Spleen (tissue), 7 donors: ENCODE measurements around the gene ATOH8.

Source experiments
- POLR2AphosphoS5 ChIP-seq, 3 donors: sonication (generic); formaldehyde crosslinking; IDR thresholded peaks; one replicate each; pipeline ENCODE4 v1.5.1; 2017; ENCODE audit warnings: antibody characterized with exemption in 3 of 3
- TF ChIP-seq, protein P1 (sequence below), 11 experiments: fragments of 200-600 bp in 7 of 11; fragments of 450-650 bp in 4 of 11; sonication (generic) in 4 of 11; IDR thresholded peaks in 8 of 11; conservative IDR thresholded peaks in 3 of 11; 1 replicate in 7 of 11; 2 replicates in 4 of 11; pipeline versions ENCODE4 v1.4.0 to v1.8.0; 2016 to 2021; ENCODE audit warnings: antibody characterized with exemption in 11 of 11, inconsistent platforms in 4 of 11, mild to moderate bottlenecking in 1 of 11
- donor health status: DM: no; HTN: no; CAD: no; lungs with moderate emphysema.
- donor health status: DM: no; HTN: no; CAD: no.
- donor health status: DM: no; HTN: no; CAD: no.

DNA sequence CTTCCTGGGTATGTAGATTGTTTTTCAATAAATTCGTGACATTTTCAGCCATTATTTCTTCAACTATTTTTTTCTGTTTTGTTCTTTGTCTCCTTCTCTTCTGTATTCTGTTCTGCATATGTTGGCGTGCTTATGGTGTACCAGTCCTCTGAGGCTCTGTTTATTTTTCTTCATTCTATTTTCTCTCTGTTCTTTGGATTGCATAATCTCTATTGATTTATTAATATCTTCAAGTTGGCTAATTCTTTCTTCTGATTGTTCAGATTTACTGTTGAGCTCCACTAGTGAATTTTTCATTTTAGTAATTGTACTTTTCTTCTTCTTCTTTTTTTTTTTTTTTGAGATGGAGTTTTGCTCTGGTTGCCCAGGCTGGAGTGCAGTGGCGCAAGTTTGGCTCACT, 49.8 kb upstream of the ATOH8 start:
- TF ChIP-seq, protein P1, sequence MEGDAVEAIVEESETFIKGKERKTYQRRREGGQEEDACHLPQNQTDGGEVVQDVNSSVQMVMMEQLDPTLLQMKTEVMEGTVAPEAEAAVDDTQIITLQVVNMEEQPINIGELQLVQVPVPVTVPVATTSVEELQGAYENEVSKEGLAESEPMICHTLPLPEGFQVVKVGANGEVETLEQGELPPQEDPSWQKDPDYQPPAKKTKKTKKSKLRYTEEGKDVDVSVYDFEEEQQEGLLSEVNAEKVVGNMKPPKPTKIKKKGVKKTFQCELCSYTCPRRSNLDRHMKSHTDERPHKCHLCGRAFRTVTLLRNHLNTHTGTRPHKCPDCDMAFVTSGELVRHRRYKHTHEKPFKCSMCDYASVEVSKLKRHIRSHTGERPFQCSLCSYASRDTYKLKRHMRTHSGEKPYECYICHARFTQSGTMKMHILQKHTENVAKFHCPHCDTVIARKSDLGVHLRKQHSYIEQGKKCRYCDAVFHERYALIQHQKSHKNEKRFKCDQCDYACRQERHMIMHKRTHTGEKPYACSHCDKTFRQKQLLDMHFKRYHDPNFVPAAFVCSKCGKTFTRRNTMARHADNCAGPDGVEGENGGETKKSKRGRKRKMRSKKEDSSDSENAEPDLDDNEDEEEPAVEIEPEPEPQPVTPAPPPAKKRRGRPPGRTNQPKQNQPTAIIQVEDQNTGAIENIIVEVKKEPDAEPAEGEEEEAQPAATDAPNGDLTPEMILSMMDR (IDR thresholded peaks at IDR 0.05 in 8 of 11, conservative IDR thresholded peaks at IDR 0.05 in 3 of 11) = no peak
- no peak for TF ChIP-seq POLR2AphosphoS5 (IDR thresholded peaks at IDR 0.05)
